ENCODE results near the gene FRAT1. TPM values are rescaled to one million over a fixed set of nuclear protein-coding genes. Genes with fewer than 3 reads are reported as not detected.
"Not testable (repeated sequence)": the region's sequence is repeated elsewhere in the genome, so short reads cannot be mapped to it uniquely, and the experiment has no call there.

FRAT1 gene
- total RNA-seq, 1 donor from 2014 or later: 2.5 TPM

- H3K4me3 Mint-ChIP-seq: peak within 1 kb of the TSS; percentile 83
- DNase-seq: peak; percentile 96
- intact Hi-C loops (cut with micrococcal nuclease): loop anchor here (1.0 kb wide), 3 partner anchors 42 to 306 kb away; partner anchors contain the start of genes ARHGAP19, PI4K2A and RRP12
- H3K9me3 Mint-ChIP-seq: no peaks in the 10 kb centered on the region
- H3K4me1 Mint-ChIP-seq: peaks cover 31% of the 10 kb centered on the region
- H3K27me3 Mint-ChIP-seq: peaks cover 28% of the 10 kb centered on the region
- peaks cover 21% of the 10 kb centered on the region for H3K36me3 Mint-ChIP-seq (ENCODE audit: low read depth)
- peak within 1 kb of the TSS; percentile 89 for H3K27ac Mint-ChIP-seq
Observed at GRCh38 chr10:97334370-97335175, 15.5 kb downstream of the FRAT1 start, which contains the start of gene FRAT2. TSS of gene FRAT2 (minus strand) at chr10:97334729. CDS start at chr10:97334572, 157 bp downstream.

- intact Hi-C loops (cut with micrococcal nuclease): loop anchor here (1.0 kb wide), 2 partner anchors 66 to 305 kb away; partner anchors contain the start of genes PI4K2A and RRP12
- H3K27ac Mint-ChIP-seq: peak overlapping the region; percentile 65
- no peak for DNase-seq
- no peaks in the 10 kb centered on the region for H3K9me3 Mint-ChIP-seq
- peak overlapping the region; percentile 77 for H3K4me3 Mint-ChIP-seq
- H3K4me1 Mint-ChIP-seq: peaks cover 27% of the 10 kb centered on the region
- H3K36me3 Mint-ChIP-seq (ENCODE audit: low read depth): peaks cover 16% of the 10 kb centered on the region
- peaks cover 28% of the 10 kb centered on the region for H3K27me3 Mint-ChIP-seq
Observed at GRCh38 chr10:97335188-97335619, 16.1 kb downstream of the FRAT1 start.

GRCh38 chr10:97336006-97336405 is 16.9 kb downstream of the FRAT1 start:
- intact Hi-C loops (cut with micrococcal nuclease): no loop called here
- DNase-seq: no peak
- Mint-ChIP-seq H3K27ac (peak overlapping the region; percentile 65), H3K27me3 (peaks cover 28% of the 10 kb centered on the region), H3K4me3 (peak overlapping the region; percentile 47), H3K36me3 (ENCODE audit: low read depth) (peaks cover 13% of the 10 kb centered on the region), H3K4me1 (peaks cover 27% of the 10 kb centered on the region), H3K9me3 (no peaks in the 10 kb centered on the region)

GRCh38 chr10:97336446-97336845 is 17.4 kb downstream of the FRAT1 start:
- Mint-ChIP-seq H3K27ac (no peak overlapping the region), H3K27me3 (peaks cover 28% of the 10 kb centered on the region), H3K9me3 (no peaks in the 10 kb centered on the region), H3K4me3 (no peak overlapping the region), H3K36me3 (ENCODE audit: low read depth) (peaks cover 10% of the 10 kb centered on the region), H3K4me1 (peaks cover 23% of the 10 kb centered on the region)
- DNase-seq: no peak
- intact Hi-C loops (cut with micrococcal nuclease): no loop called here

GRCh38 chr10:97336942-97337831 is 18.1 kb downstream of the FRAT1 start:
- no peak for DNase-seq
- no peak overlapping the region for H3K27ac Mint-ChIP-seq
- H3K27me3 Mint-ChIP-seq: peaks cover 30% of the 10 kb centered on the region
- intact Hi-C loops (cut with micrococcal nuclease): no loop called here
- no peaks in the 10 kb centered on the region for H3K9me3 Mint-ChIP-seq
- peaks cover 19% of the 10 kb centered on the region for H3K4me1 Mint-ChIP-seq
- H3K36me3 Mint-ChIP-seq (ENCODE audit: low read depth): peaks cover 10% of the 10 kb centered on the region
- H3K4me3 Mint-ChIP-seq: no peak overlapping the region

GRCh38 chr10:97338041-97338440 is 19.0 kb downstream of the FRAT1 start:
- no peak for DNase-seq
- H3K4me3 Mint-ChIP-seq: no peak overlapping the region
- H3K4me1 Mint-ChIP-seq: peaks cover 10% of the 10 kb centered on the region
- peaks cover 33% of the 10 kb centered on the region for H3K27me3 Mint-ChIP-seq
- no peaks in the 10 kb centered on the region for H3K9me3 Mint-ChIP-seq
- intact Hi-C loops (cut with micrococcal nuclease): no loop called here
- H3K27ac Mint-ChIP-seq: no peak overlapping the region
- peaks cover 5% of the 10 kb centered on the region for H3K36me3 Mint-ChIP-seq (ENCODE audit: low read depth)

- Mint-ChIP-seq H3K4me1 (peaks cover 3% of the 10 kb centered on the region), H3K27me3 (peaks cover 29% of the 10 kb centered on the region), H3K36me3 (ENCODE audit: low read depth) (no peaks in the 10 kb centered on the region), H3K27ac (no peak overlapping the region), H3K4me3 (no peak overlapping the region), H3K9me3 (no peaks in the 10 kb centered on the region)
- intact Hi-C loops (cut with micrococcal nuclease): no loop called here
- no peak for DNase-seq
Observed at GRCh38 chr10:97341416-97341815, 22.3 kb downstream of the FRAT1 start.

- peaks cover 14% of the 10 kb centered on the region for H3K27me3 Mint-ChIP-seq
- H3K4me1 Mint-ChIP-seq; DNase-seq; H3K27ac Mint-ChIP-seq; H3K4me3 Mint-ChIP-seq; intact Hi-C loops (cut with micrococcal nuclease); H3K36me3 Mint-ChIP-seq (ENCODE audit: low read depth); H3K9me3 Mint-ChIP-seq: not testable (repeated sequence)
Observed at GRCh38 chr10:97343664-97344063, 24.6 kb downstream of the FRAT1 start.

- Mint-ChIP-seq H3K27ac (no peak overlapping the region), H3K27me3 (peaks cover 4% of the 10 kb centered on the region), H3K36me3 (ENCODE audit: low read depth) (peaks cover 5% of the 10 kb centered on the region), H3K4me3 (no peak overlapping the region), H3K4me1 (no peaks in the 10 kb centered on the region), H3K9me3 (no peaks in the 10 kb centered on the region)
- intact Hi-C loops (cut with micrococcal nuclease): no loop called here
- no peak for DNase-seq
Observed at GRCh38 chr10:97347317-97347716, 28.2 kb downstream of the FRAT1 start.

GRCh38 chr10:97349752-97350513 is 30.9 kb downstream of the FRAT1 start:
- Mint-ChIP-seq H3K4me3 (no peak overlapping the region), H3K36me3 (ENCODE audit: low read depth) (peaks cover 5% of the 10 kb centered on the region), H3K4me1 (no peaks in the 10 kb centered on the region), H3K27ac (no peak overlapping the region), H3K27me3 (no peaks in the 10 kb centered on the region), H3K9me3 (no peaks in the 10 kb centered on the region)
- intact Hi-C loops (cut with micrococcal nuclease): no loop called here
- no peak for DNase-seq

GRCh38 chr10:97353945-97354344 is 34.9 kb downstream of the FRAT1 start:
- no peak for DNase-seq
- H3K27ac Mint-ChIP-seq: no peak overlapping the region
- H3K4me1 Mint-ChIP-seq: no peaks in the 10 kb centered on the region
- no peaks in the 10 kb centered on the region for H3K9me3 Mint-ChIP-seq
- intact Hi-C loops (cut with micrococcal nuclease): no loop called here
- H3K36me3 Mint-ChIP-seq (ENCODE audit: low read depth): peaks cover 31% of the 10 kb centered on the region
- no peak overlapping the region for H3K4me3 Mint-ChIP-seq
- H3K27me3 Mint-ChIP-seq: no peaks in the 10 kb centered on the region

GRCh38 chr10:97355571-97355975 is 36.5 kb downstream of the FRAT1 start:
- Mint-ChIP-seq H3K9me3 (no peaks in the 10 kb centered on the region), H3K36me3 (ENCODE audit: low read depth) (peaks cover 31% of the 10 kb centered on the region), H3K27me3 (no peaks in the 10 kb centered on the region), H3K4me3 (no peak overlapping the region), H3K27ac (no peak overlapping the region), H3K4me1 (no peaks in the 10 kb centered on the region)
- intact Hi-C loops (cut with micrococcal nuclease): no loop called here
- peak; percentile 65 for DNase-seq

GRCh38 chr10:97356318-97356914 is 37.3 kb downstream of the FRAT1 start:
- intact Hi-C loops (cut with micrococcal nuclease): no loop called here
- Mint-ChIP-seq H3K4me3 (no peak overlapping the region), H3K4me1 (no peaks in the 10 kb centered on the region), H3K27ac (no peak overlapping the region), H3K27me3 (no peaks in the 10 kb centered on the region), H3K36me3 (ENCODE audit: low read depth) (peaks cover 35% of the 10 kb centered on the region), H3K9me3 (no peaks in the 10 kb centered on the region)
- no peak for DNase-seq

Measured in activated CD4-positive, alpha-beta T cell treated with anti-CD3 and anti-CD28 coated beads, Interleukin-2, amount 10 ng/mL, durations not matched to agents 24 days and 14 days (primary cell).